GM18861 (cell line): ENCODE measurements around the gene FAM229B.
A peak's percentile ranks its signal among the peaks of the same experiment; 100 is the strongest.
"Not testable (repeated sequence)": the region's sequence is repeated elsewhere in the genome, so short reads cannot be mapped to it uniquely, and the experiment has no call there.

ENCODE experiments used
- ATAC-seq: cut with Tn5 transposase; IDR thresholded peaks from one replicate; pipeline ENCODE4 v1.9.1; 2021; ENCODE audit not compliant: unreplicated experiment

The FAM229B gene

GRCh38 chr6:112062966-112063365 lies 24.4 kb upstream of the FAM229B start:
- no peak for ATAC-seq

- ATAC-seq = no peak
Measured at GRCh38 chr6:112065426-112065986, 21.9 kb upstream of the FAM229B start.

- no peak for ATAC-seq
Measured at GRCh38 chr6:112066606-112067005, 20.8 kb upstream of the FAM229B start.

- ATAC-seq = no peak
Measured at GRCh38 chr6:112081569-112081968, 5.8 kb upstream of the FAM229B start.

- no peak for ATAC-seq
Measured at GRCh38 chr6:112085286-112086065, 1.9 kb upstream of the FAM229B start.

GRCh38 chr6:112086744-112087135 lies 651 bp upstream of the FAM229B start:
- peak; percentile 30 for ATAC-seq

- no peak for ATAC-seq
Measured at GRCh38 chr6:112087916-112088315, 525 bp downstream of the FAM229B start.

- ATAC-seq = no peak
Measured at GRCh38 chr6:112096901-112097300, 9.5 kb downstream of the FAM229B start.

- ATAC-seq = no peak
Measured at GRCh38 chr6:112100561-112100960, 13.2 kb downstream of the FAM229B start.

- ATAC-seq = not testable (repeated sequence)
Measured at GRCh38 chr6:112106026-112106425, 18.6 kb downstream of the FAM229B start.

GRCh38 chr6:112106562-112106961 lies 19.2 kb downstream of the FAM229B start:
- no peak for ATAC-seq

- no peak for ATAC-seq
Measured at GRCh38 chr6:112109262-112109661, 21.9 kb downstream of the FAM229B start.

GRCh38 chr6:112113431-112113830 lies 26.0 kb downstream of the FAM229B start:
- ATAC-seq = no peak

GRCh38 chr6:112113918-112114317 lies 26.5 kb downstream of the FAM229B start:
- ATAC-seq = no peak

- ATAC-seq = no peak
Measured at GRCh38 chr6:112114577-112115223, 27.3 kb downstream of the FAM229B start.

GRCh38 chr6:112116221-112116620 lies 28.8 kb downstream of the FAM229B start:
- no peak for ATAC-seq

GRCh38 chr6:112117554-112117953 lies 30.2 kb downstream of the FAM229B start:
- ATAC-seq = no peak

GRCh38 chr6:112118034-112118433 lies 30.6 kb downstream of the FAM229B start:
- ATAC-seq = no peak

- no peak for ATAC-seq
Measured at GRCh38 chr6:112122756-112123155, 35.4 kb downstream of the FAM229B start.

- no peak for ATAC-seq
Measured at GRCh38 chr6:112123982-112124381, 36.6 kb downstream of the FAM229B start.

- ATAC-seq = no peak
Measured at GRCh38 chr6:112128208-112128607, 40.8 kb downstream of the FAM229B start.

- ATAC-seq = no peak
Measured at GRCh38 chr6:112130878-112131277, 43.5 kb downstream of the FAM229B start.
